Endothelial cell of umbilical vein (primary cell): ENCODE results near the gene NQO2. TPM values are rescaled to one million over a fixed set of nuclear protein-coding genes. Genes with fewer than 3 reads are reported as not detected.
"Not testable (repeated sequence)": the region's sequence is repeated elsewhere in the genome, so short reads cannot be mapped to it uniquely, and the experiment has no call there.

Source experiments
- BruUV-seq: library from RNA; stranded (reverse); fragments of 400-500 nt; replicated peaks from 2 replicates; lab custom pipeline; 2021; lab: Mats Ljungman, UMichigan
- CTCF ChIA-PET: fragments of 300-600, 350-600 bp; sonication (Branson Sonifier 250); formaldehyde crosslinking; loops from one replicate; lab custom pipeline; 2021; ENCODE audit warnings: antibody characterized with exemption, inconsistent platforms; lab: Charles Lee
- POLR2A ChIA-PET: fragments of 300-600, 350-600 bp; sonication (Branson Sonifier 250); formaldehyde crosslinking; loops from one replicate; lab custom pipeline; 2021; ENCODE audit warnings: antibody characterized with exemption, inconsistent platforms; lab: Charles Lee
- DNase-seq: peaks from one replicate; pipeline ENCODE4 v3.0.0-alpha.2; 2011; ENCODE audit warnings: low read depth, low spot score
- FAIRE-seq: peaks from 2 replicates; lab custom pipeline; 2011; peaks lifted over from hg19 to GRCh38; lab: Jason Lieb, UNC
- H2AFZ ChIP-seq: 2 replicates; pipeline ENCODE4 v1.6.0; 2012; ENCODE audit warnings: low read depth, low read length, control low read depth, inconsistent platforms
- H3K27ac ChIP-seq: 2 replicates; pipeline ENCODE4 v1.5.1; 2011; ENCODE audit warnings: low read depth, mild to moderate bottlenecking, control low read depth, low read length, moderate library complexity; ENCODE audit not compliant: insufficient read depth
- H3K27me3 ChIP-seq, 2 experiments: 2 replicates each; pipeline versions ENCODE4 v1.6.0 to v1.6.1; 2011; ENCODE audit warnings: low read length in 2 of 2, mixed read lengths in 1 of 2; ENCODE audit not compliant: control insufficient read depth in 2 of 2, insufficient read depth in 2 of 2
- H3K36me3 ChIP-seq, 2 experiments: 2 replicates in 1 of 2; 3 replicates in 1 of 2; pipeline ENCODE4 v1.5.1; 2011; ENCODE audit warnings: low read length in 2 of 2, mild to moderate bottlenecking in 1 of 2, moderate library complexity in 1 of 2; ENCODE audit not compliant: control insufficient read depth in 2 of 2, insufficient read depth in 2 of 2; ENCODE audit errors: extremely low read depth in 1 of 2
- H3K4me1 ChIP-seq: 3 replicates; pipeline ENCODE4 v1.5.1; 2011; ENCODE audit warnings: mild to moderate bottlenecking, low read length; ENCODE audit not compliant: control insufficient read depth, insufficient read depth; ENCODE audit errors: extremely low read depth
- H3K4me2 ChIP-seq: 2 replicates; pipeline ENCODE4 v1.6.1; 2011; ENCODE audit warnings: low read length, control low read depth, mixed read lengths; ENCODE audit not compliant: insufficient read depth
- H3K4me3 ChIP-seq, 3 experiments: fragments of 200-600 bp in 1 of 3; sonication (generic), shearing (Covaris generic) in 1 of 3; replicated peaks in 1 of 3; 2 replicates each; pipeline ENCODE4 v1.5.1; 2011 to 2016; ENCODE audit warnings: control low read depth in 3 of 3, low read length in 3 of 3, mild to moderate bottlenecking in 2 of 3, inconsistent platforms in 1 of 3, low read depth in 1 of 3, moderate library complexity in 1 of 3; ENCODE audit not compliant: insufficient read depth in 1 of 3
- H3K79me2 ChIP-seq: 2 replicates; pipeline ENCODE4 v1.6.0; 2012; ENCODE audit warnings: low read length, inconsistent platforms; ENCODE audit not compliant: control insufficient read depth, insufficient read depth
- H3K9ac ChIP-seq: replicated peaks from 2 replicates; pipeline ENCODE3; 2011; ENCODE audit warnings: low read length, control low read depth; ENCODE audit not compliant: insufficient read depth; ENCODE audit errors: extremely low read depth
- H3K9me1 ChIP-seq: replicated peaks from 3 replicates; pipeline ENCODE4 v1.6.0; 2011; ENCODE audit warnings: mild to moderate bottlenecking, low read length; ENCODE audit not compliant: control insufficient read depth, insufficient read depth; ENCODE audit errors: extremely low read depth
- H3K9me3 ChIP-seq: replicated peaks from 2 replicates; pipeline ENCODE4 v1.5.1; 2012; ENCODE audit warnings: low read length, inconsistent platforms; ENCODE audit not compliant: control insufficient read depth, insufficient read depth
- H4K20me1 ChIP-seq: replicated peaks from 2 replicates; pipeline ENCODE3; 2011; ENCODE audit warnings: mild to moderate bottlenecking, low read length; ENCODE audit not compliant: control insufficient read depth, insufficient read depth; ENCODE audit errors: extremely low read depth
- EZH2 ChIP-seq: IDR thresholded peaks from 2 replicates; pipeline ENCODE4 v1.6.1; 2012; ENCODE audit warnings: borderline replicate concordance, low read depth, mild to moderate bottlenecking, moderate library complexity, low read length, inconsistent platforms; ENCODE audit not compliant: severe bottlenecking
- dilution Hi-C: fragments of 300-500 bp; cut with MboI; formaldehyde crosslinking; loops from one replicate; pipeline ENCODE4 v1.15.0; 2019; ENCODE audit warnings: low sequenced_read_pairs; ENCODE audit not compliant: extremely low pct_ligation_motif_present
- intact Hi-C: fragments of 100-400 bp; cut with micrococcal nuclease; formaldehyde crosslinking; loops from one replicate; pipeline ENCODE4 v1.10.0; 2022
- polyA plus RNA-seq, 4 experiments: library from polyadenylated mRNA; depleted of rRNA in 3 of 4; stranded (reverse) in 3 of 4; unstranded in 1 of 4; fragments of >200 nt; gene quantifications; 2 replicates each; pipeline versions ENCODE4 v1.2.1 to v1.2.3, GENCODE V29; 2011 to 2012; ENCODE audit warnings: missing spikeins in 1 of 4
- total RNA-seq: library from RNA; stranded (reverse); gene quantifications from 2 replicates; pipeline ENCODE4 v1.2.3, GENCODE V29; 2021

NQO2 gene
- total and polyA plus RNA-seq, 2 donors (not counting 3 experiments of a cell fraction or from before 2014, with no cell fraction given): 27.6 to 48.0 TPM

- H3K4me2 ChIP-seq, H4K20me1 ChIP-seq, H3K27ac ChIP-seq, H3K9me3 ChIP-seq, H3K27me3 ChIP-seq, DNase-seq, BruUV-seq, H3K4me3 ChIP-seq, H3K79me2 ChIP-seq, H3K9me1 ChIP-seq, dilution Hi-C loops, FAIRE-seq, intact Hi-C loops, H3K9ac ChIP-seq, H2AFZ ChIP-seq, H3K36me3 ChIP-seq: not testable (repeated sequence)
- POLR2A ChIA-PET: interaction anchor here (0.7 kb wide), 1 partner anchor 17 kb away, joined by 3 read pairs; no protein-coding TSS in a partner anchor
- CTCF ChIA-PET: interaction anchor here (5.7 kb wide), 1 partner anchor 21 kb away, joined by 35 read pairs; no protein-coding TSS in a partner anchor
- H3K4me1 ChIP-seq: peaks cover 14% of the 10 kb centered on the region
These were observed 26.5 kb upstream of the NQO2 start for GRCh38 chr6:2973180-2973579.

- H3K79me2 ChIP-seq: peaks cover 5% of the 10 kb centered on the region
- H3K9me3 ChIP-seq: no peaks in the 10 kb centered on the region
- no peaks in the 10 kb centered on the region for H4K20me1 ChIP-seq
- dilution Hi-C loops (no loop called here), intact Hi-C loops (no loop called here)
- H3K27me3 ChIP-seq: no peaks in the 10 kb centered on the region
- no peak overlapping the region for H3K4me3 ChIP-seq
- POLR2A ChIA-PET: interaction anchor here (0.7 kb wide), 1 partner anchor 17 kb away, joined by 3 read pairs; no protein-coding TSS in a partner anchor
- CTCF ChIA-PET: interaction anchor here (5.7 kb wide), 1 partner anchor 21 kb away, joined by 35 read pairs; no protein-coding TSS in a partner anchor
- no peak overlapping the region for H3K27ac ChIP-seq
- no TSS peak for BruUV-seq
- H2AFZ ChIP-seq: no peak overlapping the region
- no peak for FAIRE-seq
- H3K4me1 ChIP-seq: peaks cover 14% of the 10 kb centered on the region
- no peaks in the 10 kb centered on the region for H3K9me1 ChIP-seq
- H3K9ac ChIP-seq: no peak overlapping the region
- no peak for DNase-seq
- TF ChIP-seq EZH2: no peak
- no peak overlapping the region for H3K4me2 ChIP-seq
- H3K36me3 ChIP-seq: no peaks in the 10 kb centered on the region
These were observed 26.0 kb upstream of the NQO2 start for GRCh38 chr6:2973676-2974075.
